ENCODE measurements around the gene POP7. TPM values are rescaled to one million over a fixed set of nuclear protein-coding genes. Genes with fewer than 3 reads are reported as not detected.
A peak's percentile ranks its signal among the peaks of the same experiment; 100 is the strongest.

Gene POP7
- total RNA-seq, 4 donors from 2014 or later = 31.4 to 40.6 (median 33.2) TPM

DNA sequence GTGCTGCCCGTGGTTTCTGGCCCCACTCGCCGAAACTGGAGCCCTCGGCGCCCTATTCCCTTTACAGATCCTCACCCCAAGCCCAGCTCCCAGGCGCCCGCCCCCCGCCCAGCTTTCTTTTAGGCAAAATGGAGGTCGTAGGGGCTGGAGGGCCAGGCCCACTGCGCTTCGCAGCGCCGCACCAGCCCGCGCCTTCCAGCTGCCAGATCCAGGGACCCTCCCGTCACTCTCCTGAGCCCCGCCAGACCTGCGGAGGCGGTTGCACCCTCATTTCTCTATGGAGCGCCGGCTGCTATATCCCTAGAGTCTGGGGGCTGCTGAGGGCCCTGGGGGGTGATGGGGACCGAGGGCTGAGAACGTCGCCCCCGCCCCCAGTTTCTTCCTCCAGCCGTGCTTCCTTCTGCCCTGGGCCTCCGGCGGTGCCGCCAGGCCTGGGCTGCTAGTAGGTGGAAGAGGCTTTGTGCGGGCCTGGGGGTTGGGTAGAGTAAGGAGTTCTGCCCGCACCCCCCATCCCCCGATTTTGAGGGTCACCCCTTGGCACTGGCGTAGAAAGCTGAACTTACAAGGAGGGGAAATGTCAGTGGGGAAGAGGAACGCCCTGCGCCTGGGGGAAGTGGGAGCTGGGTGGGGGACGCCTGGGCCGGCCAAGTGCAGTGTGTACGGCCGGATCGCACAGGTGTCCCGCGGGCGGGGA lies 31.4 kb upstream of the POP7 start:
- no peaks in the 10 kb centered on the region for H3K9me3 ChIP-seq
- peaks cover 0 to 46% (median 17%) of the 10 kb centered on the region in 3 donors for H3K4me1 ChIP-seq
- H3K27me3 ChIP-seq = no peaks in the 10 kb centered on the region
- peak overlapping the region; percentile 73 to 97 for H3K4me3 ChIP-seq
- WGBS, 2 donors (ENCODE audit: low coverage in 1 of 2) = no CpG with 5 or more reads among the region's 43 CpGs
- ATAC-seq = no peak
- no peak for TF ChIP-seq POLR2AphosphoS5 (IDR thresholded peaks at IDR 0.05)
- TF ChIP-seq, protein P1, sequence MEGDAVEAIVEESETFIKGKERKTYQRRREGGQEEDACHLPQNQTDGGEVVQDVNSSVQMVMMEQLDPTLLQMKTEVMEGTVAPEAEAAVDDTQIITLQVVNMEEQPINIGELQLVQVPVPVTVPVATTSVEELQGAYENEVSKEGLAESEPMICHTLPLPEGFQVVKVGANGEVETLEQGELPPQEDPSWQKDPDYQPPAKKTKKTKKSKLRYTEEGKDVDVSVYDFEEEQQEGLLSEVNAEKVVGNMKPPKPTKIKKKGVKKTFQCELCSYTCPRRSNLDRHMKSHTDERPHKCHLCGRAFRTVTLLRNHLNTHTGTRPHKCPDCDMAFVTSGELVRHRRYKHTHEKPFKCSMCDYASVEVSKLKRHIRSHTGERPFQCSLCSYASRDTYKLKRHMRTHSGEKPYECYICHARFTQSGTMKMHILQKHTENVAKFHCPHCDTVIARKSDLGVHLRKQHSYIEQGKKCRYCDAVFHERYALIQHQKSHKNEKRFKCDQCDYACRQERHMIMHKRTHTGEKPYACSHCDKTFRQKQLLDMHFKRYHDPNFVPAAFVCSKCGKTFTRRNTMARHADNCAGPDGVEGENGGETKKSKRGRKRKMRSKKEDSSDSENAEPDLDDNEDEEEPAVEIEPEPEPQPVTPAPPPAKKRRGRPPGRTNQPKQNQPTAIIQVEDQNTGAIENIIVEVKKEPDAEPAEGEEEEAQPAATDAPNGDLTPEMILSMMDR (IDR thresholded peaks at IDR 0.05) = no peak
- no peak for TF ChIP-seq POLR2A (IDR thresholded peaks at IDR 0.05)
- TF ChIP-seq EP300 (IDR thresholded peaks at IDR 0.05) = no peak
- H3K27ac ChIP-seq = peak overlapping the region; percentile 86 to 99 (median 98)
- H3K36me3 ChIP-seq = peaks cover 0 to 33% of the 10 kb centered on the region in 2 donors

GRCh38 chr7:100675105-100675451 lies 30.8 kb upstream of the POP7 start:
- peaks cover 0 to 52% (median 20%) of the 10 kb centered on the region in 3 donors for H3K4me1 ChIP-seq
- no CpG with 5 or more reads among the region's 46 CpGs for WGBS, 2 donors (ENCODE audit: low coverage in 1 of 2)
- H3K27ac ChIP-seq = peak overlapping the region; percentile 86 to 99 (median 98)
- TF ChIP-seq POLR2AphosphoS5 (IDR thresholded peaks at IDR 0.05) (no peak), POLR2A (IDR thresholded peaks at IDR 0.05) (no peak), EP300 (IDR thresholded peaks at IDR 0.05) (no peak)
- TF ChIP-seq, protein P1 (IDR thresholded peaks at IDR 0.05) = no peak
- ATAC-seq = no peak
- no peaks in the 10 kb centered on the region for H3K9me3 ChIP-seq
- peaks cover 0 to 36% of the 10 kb centered on the region in 2 donors for H3K36me3 ChIP-seq
- no peaks in the 10 kb centered on the region for H3K27me3 ChIP-seq
- peak overlapping the region; percentile 73 to 97 for H3K4me3 ChIP-seq

- no peaks in the 10 kb centered on the region for H3K27me3 ChIP-seq
- peak; percentile 19 for ATAC-seq
- peaks cover 0 to 59% (median 24%) of the 10 kb centered on the region in 3 donors for H3K4me1 ChIP-seq
- peak overlapping the region; percentile 73 to 97 for H3K4me3 ChIP-seq
- peak overlapping the region; percentile 86 to 99 (median 98) for H3K27ac ChIP-seq
- no peaks in the 10 kb centered on the region for H3K9me3 ChIP-seq
- TF ChIP-seq EP300 (IDR thresholded peaks at IDR 0.05) (no peak), POLR2A (IDR thresholded peaks at IDR 0.05) (peak in 1 of 2 donors; percentile 14), POLR2AphosphoS5 (IDR thresholded peaks at IDR 0.05) (no peak)
- TF ChIP-seq, protein P1 (IDR thresholded peaks at IDR 0.05) = no peak
- 0% methylated on average over 6 of the region's 59 CpGs; no CpG with 5 or more reads in 1 of the 2 donors for WGBS, 2 donors (ENCODE audit: low coverage in 1 of 2)
- H3K36me3 ChIP-seq = peaks cover 0 to 42% of the 10 kb centered on the region in 2 donors
Observed at GRCh38 chr7:100675581-100676350, 30.2 kb upstream of the POP7 start.

DNA sequence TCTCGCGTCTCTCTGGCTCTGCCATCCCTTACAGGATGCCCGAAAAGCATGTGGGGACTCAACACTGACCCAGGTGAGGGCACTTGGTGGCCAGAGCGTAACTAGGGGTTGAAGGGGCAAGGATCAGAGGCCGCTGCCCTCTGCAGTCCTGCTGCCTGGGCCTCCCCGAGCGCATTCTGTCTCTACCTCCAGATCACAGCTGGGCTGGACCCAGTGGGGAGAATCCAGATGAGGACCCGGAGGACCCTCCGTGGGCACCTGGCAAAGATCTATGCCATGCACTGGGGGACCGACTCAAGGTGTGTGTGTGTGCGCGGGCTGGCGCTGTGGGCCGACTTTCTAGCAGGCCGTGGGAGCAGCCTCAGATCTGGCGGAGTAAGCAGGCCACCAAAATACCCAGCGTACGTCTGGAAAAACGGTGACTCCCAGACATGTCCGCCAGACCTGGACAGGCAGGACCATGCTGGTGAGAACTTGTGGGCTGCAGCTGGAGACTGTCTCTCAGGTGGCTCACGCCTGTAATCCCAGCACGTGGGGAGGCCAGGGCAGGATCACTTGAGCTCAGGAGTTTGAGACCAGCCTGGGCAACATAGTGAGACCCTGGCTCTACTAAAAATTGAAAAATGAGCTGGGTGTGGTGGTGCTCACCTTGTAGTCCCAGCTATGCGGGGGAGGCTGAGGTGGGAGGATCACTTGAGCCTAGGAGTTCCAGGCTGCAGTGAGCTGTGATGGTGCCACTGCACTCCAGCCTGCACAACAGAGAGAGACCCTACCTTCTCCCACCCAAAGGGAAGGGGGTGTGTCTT lies 29.2 kb upstream of the POP7 start:
- Histone ChIP-seq H3K27me3 (no peaks in the 10 kb centered on the region), H3K4me3 (peak overlapping the region in 1 of 2 donors; percentile 97), H3K4me1 (peaks cover 0 to 63% (median 24%) of the 10 kb centered on the region in 3 donors), H3K36me3 (peaks cover 0 to 52% of the 10 kb centered on the region in 2 donors), H3K9me3 (no peaks in the 10 kb centered on the region), H3K27ac (peak overlapping the region; percentile 86 to 99 (median 98))
- no peak for ATAC-seq
- TF ChIP-seq, protein P1 (IDR thresholded peaks at IDR 0.05) = no peak
- TF ChIP-seq POLR2AphosphoS5 (IDR thresholded peaks at IDR 0.05) = no peak
- no peak for TF ChIP-seq EP300 (IDR thresholded peaks at IDR 0.05)
- TF ChIP-seq POLR2A (IDR thresholded peaks at IDR 0.05) = no peak
- 60% methylated on average over 8 of the region's 23 CpGs; no CpG with 5 or more reads in 1 of the 2 donors for WGBS, 2 donors (ENCODE audit: low coverage in 1 of 2)

Measured in gastroesophageal sphincter (tissue), 4 donors.